Breast epithelium (tissue), 3 donors: Measurements from ENCODE around the gene PAPPA.

Source experiments
- POLR2A ChIP-seq: fragments of 450-650 bp; IDR thresholded peaks from one replicate; pipeline ENCODE4 v1.6.1; 2016; ENCODE audit warnings: antibody characterized with exemption, mild to moderate bottlenecking, moderate library complexity
- POLR2AphosphoS5 ChIP-seq, 3 donors: sonication (generic); formaldehyde crosslinking; IDR thresholded peaks; one replicate each; pipeline ENCODE4 v1.6.1; 2017; ENCODE audit warnings: antibody characterized with exemption in 3 of 3
- TF ChIP-seq, protein P1 (sequence below), 3 donors: fragments of 450-650 bp; IDR thresholded peaks; one replicate each; pipeline ENCODE4 v1.5.1; 2016 to 2017; ENCODE audit warnings: antibody characterized with exemption in 3 of 3, mild to moderate bottlenecking in 3 of 3, moderate library complexity in 3 of 3

DNA sequence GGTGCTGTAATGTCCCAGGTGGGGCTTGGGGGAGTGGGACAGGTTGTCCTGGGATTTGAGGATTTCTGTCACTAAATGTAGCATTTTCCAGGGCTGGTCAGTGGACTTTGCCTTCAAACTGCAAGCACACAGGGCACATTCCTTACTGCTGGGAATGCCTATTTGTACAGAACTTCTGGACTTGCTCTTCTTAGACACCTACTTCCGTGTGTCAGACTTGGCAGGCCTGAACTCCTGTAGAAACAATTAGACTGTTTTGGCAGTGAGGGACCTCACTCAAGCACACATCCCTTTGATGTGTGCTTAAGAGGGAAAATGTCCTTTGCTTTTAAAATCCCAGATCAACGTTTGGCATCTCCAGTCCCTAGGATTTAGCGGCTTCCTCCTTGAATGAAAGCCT, 192.2 kb downstream of the PAPPA start:
- TF ChIP-seq POLR2A (no peak), POLR2AphosphoS5 (IDR thresholded peaks at IDR 0.05) (no peak)
- TF ChIP-seq, protein P1, sequence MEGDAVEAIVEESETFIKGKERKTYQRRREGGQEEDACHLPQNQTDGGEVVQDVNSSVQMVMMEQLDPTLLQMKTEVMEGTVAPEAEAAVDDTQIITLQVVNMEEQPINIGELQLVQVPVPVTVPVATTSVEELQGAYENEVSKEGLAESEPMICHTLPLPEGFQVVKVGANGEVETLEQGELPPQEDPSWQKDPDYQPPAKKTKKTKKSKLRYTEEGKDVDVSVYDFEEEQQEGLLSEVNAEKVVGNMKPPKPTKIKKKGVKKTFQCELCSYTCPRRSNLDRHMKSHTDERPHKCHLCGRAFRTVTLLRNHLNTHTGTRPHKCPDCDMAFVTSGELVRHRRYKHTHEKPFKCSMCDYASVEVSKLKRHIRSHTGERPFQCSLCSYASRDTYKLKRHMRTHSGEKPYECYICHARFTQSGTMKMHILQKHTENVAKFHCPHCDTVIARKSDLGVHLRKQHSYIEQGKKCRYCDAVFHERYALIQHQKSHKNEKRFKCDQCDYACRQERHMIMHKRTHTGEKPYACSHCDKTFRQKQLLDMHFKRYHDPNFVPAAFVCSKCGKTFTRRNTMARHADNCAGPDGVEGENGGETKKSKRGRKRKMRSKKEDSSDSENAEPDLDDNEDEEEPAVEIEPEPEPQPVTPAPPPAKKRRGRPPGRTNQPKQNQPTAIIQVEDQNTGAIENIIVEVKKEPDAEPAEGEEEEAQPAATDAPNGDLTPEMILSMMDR (IDR thresholded peaks at IDR 0.05): no peak
